DND-41 (cell line): ENCODE measurements around the gene SCNN1B.

Experiments used
- ATAC-seq: fragments of 200-7000 bp; cut with Tn5 transposase; 3 replicates; pipeline ENCODE4 v1.9.1; 2021; ENCODE audit warnings: low read depth; ENCODE audit not compliant: insufficient read depth
- DNase-seq: peaks from one replicate; pipeline ENCODE4 v3.0.0-alpha.2; 2020
- H2AFZ ChIP-seq: 2 replicates; pipeline ENCODE4 v1.6.0; 2012; ENCODE audit warnings: low read depth, low read length
- H3K27ac ChIP-seq: 2 replicates; pipeline ENCODE4 v1.5.1; 2012; ENCODE audit warnings: low read length, inconsistent platforms
- H3K27me3 ChIP-seq: fragments of 200-600 bp; sonication (generic); 2 replicates; pipeline ENCODE4 v1.6.0; 2012; ENCODE audit warnings: low read length, mild to moderate bottlenecking, inconsistent platforms; ENCODE audit not compliant: insufficient read depth, poor library complexity
- H3K36me3 ChIP-seq: 2 replicates; pipeline ENCODE4 v1.5.1; 2012; ENCODE audit warnings: low read length, inconsistent platforms; ENCODE audit not compliant: insufficient read depth
- H3K4me1 ChIP-seq: 2 replicates; pipeline ENCODE4 v1.5.1; 2012; ENCODE audit warnings: mild to moderate bottlenecking, low read length; ENCODE audit not compliant: insufficient read depth
- H3K4me2 ChIP-seq: 2 replicates; pipeline ENCODE4 v1.6.0; 2012; ENCODE audit warnings: mild to moderate bottlenecking, moderate library complexity, low read length, inconsistent platforms; ENCODE audit not compliant: insufficient read depth
- H3K4me3 ChIP-seq, 2 experiments: fragments of 200-600 bp in 1 of 2; shearing (Covaris generic) in 1 of 2; 2 replicates each; pipeline ENCODE4 v1.5.1; 2012 to 2016; ENCODE audit warnings: inconsistent platforms in 2 of 2, low read length in 2 of 2, mild to moderate bottlenecking in 2 of 2, low read depth in 1 of 2, moderate library complexity in 1 of 2
- H3K79me2 ChIP-seq: 2 replicates; pipeline ENCODE4 v1.6.0; 2012; ENCODE audit warnings: low read length, inconsistent platforms; ENCODE audit not compliant: insufficient read depth
- H3K9ac ChIP-seq: 2 replicates; pipeline ENCODE4 v1.6.0; 2012; ENCODE audit warnings: low read depth, mild to moderate bottlenecking, inconsistent platforms, low read length, moderate library complexity
- H3K9me3 ChIP-seq: 2 replicates; pipeline ENCODE4 v1.5.1; 2012; ENCODE audit warnings: low read length, moderate library complexity, mild to moderate bottlenecking, inconsistent platforms; ENCODE audit not compliant: insufficient read depth, severe bottlenecking
- H4K20me1 ChIP-seq: 2 replicates; pipeline ENCODE4 v1.6.0; 2012; ENCODE audit warnings: low read length; ENCODE audit not compliant: insufficient read depth
- EZH2 ChIP-seq: IDR thresholded peaks from 3 replicates; pipeline ENCODE4 v1.6.1; 2012; ENCODE audit warnings: borderline replicate concordance, low read depth, mild to moderate bottlenecking, moderate library complexity, low read length, inconsistent platforms; ENCODE audit not compliant: severe bottlenecking
- TF ChIP-seq, protein P1 (sequence below): IDR thresholded peaks from 2 replicates; pipeline ENCODE4 v1.5.1; 2012; ENCODE audit warnings: borderline replicate concordance, low read length, moderate library complexity, mild to moderate bottlenecking; ENCODE audit not compliant: poor library complexity, severe bottlenecking; ENCODE audit errors: extremely low read depth

The SCNN1B gene

DNA sequence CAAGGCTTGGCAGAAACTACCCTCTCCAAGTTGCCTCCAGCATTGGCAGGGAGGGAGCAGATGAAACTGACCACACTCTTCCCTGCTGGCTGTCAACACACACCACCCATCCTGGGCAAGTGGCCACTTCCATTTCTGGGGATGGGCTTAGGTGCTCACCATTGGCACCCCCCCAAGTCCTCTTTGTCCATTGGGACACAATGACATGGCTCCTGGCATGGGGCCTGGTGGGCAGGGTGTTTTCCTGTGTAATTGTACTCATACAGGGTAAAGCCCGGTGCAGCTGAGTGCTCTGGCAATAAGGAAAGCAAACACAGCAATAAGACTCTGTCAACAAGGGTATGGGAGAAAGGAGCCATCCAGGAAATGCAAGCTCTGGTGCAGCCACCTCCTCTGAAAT lies 22.6 kb downstream of the SCNN1B start:
- Histone ChIP-seq H3K4me1 (no peaks in the 10 kb centered on the region), H3K27ac (no peak overlapping the region), H3K4me3 (no peak overlapping the region), H4K20me1 (no peaks in the 10 kb centered on the region; the same call in 1 of the 2 replicates), H3K79me2 (no peaks in the 10 kb centered on the region), H3K9ac (no peak overlapping the region), H3K4me2 (no peak overlapping the region), H2AFZ (no peak overlapping the region), H3K9me3 (no peaks in the 10 kb centered on the region), H3K27me3 (peaks cover 3% of the 10 kb centered on the region), H3K36me3 (no peaks in the 10 kb centered on the region)
- ATAC-seq, result no peak
- no peak for DNase-seq
- TF ChIP-seq EZH2, result no peak
- TF ChIP-seq, protein P1, sequence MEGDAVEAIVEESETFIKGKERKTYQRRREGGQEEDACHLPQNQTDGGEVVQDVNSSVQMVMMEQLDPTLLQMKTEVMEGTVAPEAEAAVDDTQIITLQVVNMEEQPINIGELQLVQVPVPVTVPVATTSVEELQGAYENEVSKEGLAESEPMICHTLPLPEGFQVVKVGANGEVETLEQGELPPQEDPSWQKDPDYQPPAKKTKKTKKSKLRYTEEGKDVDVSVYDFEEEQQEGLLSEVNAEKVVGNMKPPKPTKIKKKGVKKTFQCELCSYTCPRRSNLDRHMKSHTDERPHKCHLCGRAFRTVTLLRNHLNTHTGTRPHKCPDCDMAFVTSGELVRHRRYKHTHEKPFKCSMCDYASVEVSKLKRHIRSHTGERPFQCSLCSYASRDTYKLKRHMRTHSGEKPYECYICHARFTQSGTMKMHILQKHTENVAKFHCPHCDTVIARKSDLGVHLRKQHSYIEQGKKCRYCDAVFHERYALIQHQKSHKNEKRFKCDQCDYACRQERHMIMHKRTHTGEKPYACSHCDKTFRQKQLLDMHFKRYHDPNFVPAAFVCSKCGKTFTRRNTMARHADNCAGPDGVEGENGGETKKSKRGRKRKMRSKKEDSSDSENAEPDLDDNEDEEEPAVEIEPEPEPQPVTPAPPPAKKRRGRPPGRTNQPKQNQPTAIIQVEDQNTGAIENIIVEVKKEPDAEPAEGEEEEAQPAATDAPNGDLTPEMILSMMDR, result no peak

DNA sequence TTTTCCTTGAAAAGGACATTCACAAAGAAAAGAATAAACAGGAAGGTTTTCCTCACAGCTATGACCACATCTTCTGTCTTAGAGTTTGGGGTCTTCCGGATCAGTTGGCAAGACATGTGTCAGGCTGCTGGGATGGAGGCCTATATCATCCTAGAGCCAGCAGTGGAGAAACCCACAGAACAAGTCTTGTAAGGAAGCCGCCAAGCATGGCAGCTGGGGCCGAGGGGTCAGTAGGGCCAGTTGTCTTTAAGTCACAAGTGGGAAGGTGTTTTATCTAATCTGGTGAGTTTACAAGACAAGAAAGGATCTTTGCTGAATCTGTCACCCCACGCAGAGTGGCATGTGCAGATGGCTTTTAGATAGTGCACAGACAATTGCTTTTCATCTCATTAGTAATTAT lies 25.7 kb downstream of the SCNN1B start:
- Histone ChIP-seq H3K79me2 (no peaks in the 10 kb centered on the region), H3K4me1 (no peaks in the 10 kb centered on the region), H2AFZ (no peak overlapping the region), H3K9ac (no peak overlapping the region), H3K4me2 (no peak overlapping the region), H3K27ac (no peak overlapping the region), H3K9me3 (no peaks in the 10 kb centered on the region), H3K36me3 (no peaks in the 10 kb centered on the region), H3K27me3 (no peaks in the 10 kb centered on the region), H3K4me3 (no peak overlapping the region), H4K20me1 (no peaks in the 10 kb centered on the region)
- DNase-seq, result no peak
- TF ChIP-seq, protein P1, result no peak
- TF ChIP-seq EZH2, result no peak
- no peak for ATAC-seq

DNA sequence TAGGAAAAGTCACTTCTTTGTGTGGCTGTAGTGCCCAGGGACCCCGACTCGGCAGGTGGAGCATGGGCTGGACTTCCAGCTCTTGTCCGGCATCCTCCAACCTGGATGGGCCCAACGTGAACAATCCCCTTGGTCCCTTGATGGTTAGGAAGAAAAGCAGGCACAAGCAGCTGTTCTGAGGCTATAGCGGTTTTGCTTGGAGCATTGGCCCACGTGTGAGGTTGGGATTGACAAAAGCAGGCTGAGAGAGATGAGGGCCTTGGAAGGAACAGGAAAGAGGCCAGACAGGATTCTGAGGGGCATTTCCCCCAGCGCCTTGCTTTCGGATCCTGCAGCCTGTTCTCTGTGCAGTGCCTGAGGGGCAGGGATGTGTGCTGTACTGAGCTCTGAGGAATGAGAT lies 28.1 kb downstream of the SCNN1B start:
- DNase-seq, result no peak
- no peaks in the 10 kb centered on the region for H3K79me2 ChIP-seq
- no peak for ATAC-seq
- H3K9ac ChIP-seq, result no peak overlapping the region
- H3K27ac ChIP-seq, result no peak overlapping the region
- TF ChIP-seq EZH2, result no peak
- TF ChIP-seq, protein P1, result no peak
- H2AFZ ChIP-seq, result no peak overlapping the region
- H4K20me1 ChIP-seq, result no peaks in the 10 kb centered on the region
- H3K4me3 ChIP-seq, result no peak overlapping the region
- H3K27me3 ChIP-seq, result no peaks in the 10 kb centered on the region
- H3K4me1 ChIP-seq, result no peaks in the 10 kb centered on the region
- H3K36me3 ChIP-seq, result no peaks in the 10 kb centered on the region
- no peaks in the 10 kb centered on the region for H3K9me3 ChIP-seq
- no peak overlapping the region for H3K4me2 ChIP-seq

DNA sequence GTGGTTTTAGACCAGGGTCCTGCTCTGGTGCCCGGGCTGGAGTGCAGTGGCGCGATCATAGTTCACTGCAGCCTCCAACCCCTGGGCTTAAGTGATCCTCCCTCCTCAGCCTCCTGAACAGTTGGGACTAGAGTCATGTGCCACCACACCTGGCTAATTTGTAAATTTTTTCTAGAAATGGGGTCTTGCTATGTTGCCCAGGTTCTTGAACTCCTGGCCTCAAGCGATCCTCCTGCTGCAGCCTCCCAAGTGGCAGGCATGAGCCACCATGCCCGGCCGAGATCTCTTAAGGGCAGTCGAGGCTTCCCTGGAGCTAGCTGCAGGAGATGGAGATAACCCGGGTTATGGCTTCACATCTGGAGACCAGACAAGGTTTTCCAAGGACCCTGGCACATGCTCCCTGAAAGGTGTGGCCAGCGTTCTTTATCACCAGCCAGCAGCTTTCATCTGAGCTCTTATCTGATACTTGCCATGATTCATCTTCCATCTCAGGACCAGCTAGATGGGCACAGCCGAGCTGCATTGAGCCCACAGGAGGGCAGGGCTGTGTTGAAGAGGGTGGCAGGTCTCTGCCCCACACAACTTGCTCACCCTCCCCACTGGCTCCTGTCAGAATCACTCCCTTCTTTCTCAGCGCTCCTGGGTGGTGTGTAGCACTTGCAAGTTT lies 28.6 kb downstream of the SCNN1B start:
- no peak overlapping the region for H3K4me3 ChIP-seq
- DNase-seq (no peak), ATAC-seq (no peak)
- no peaks in the 10 kb centered on the region for H3K79me2 ChIP-seq
- H3K36me3 ChIP-seq, result no peaks in the 10 kb centered on the region
- no peaks in the 10 kb centered on the region for H3K4me1 ChIP-seq
- H3K27me3 ChIP-seq, result no peaks in the 10 kb centered on the region
- TF ChIP-seq, protein P1, result no peak
- no peak for TF ChIP-seq EZH2
- H3K4me2 ChIP-seq, result no peak overlapping the region
- no peaks in the 10 kb centered on the region for H3K9me3 ChIP-seq
- H2AFZ ChIP-seq, result no peak overlapping the region
- H4K20me1 ChIP-seq, result no peaks in the 10 kb centered on the region
- no peak overlapping the region for H3K9ac ChIP-seq
- H3K27ac ChIP-seq, result no peak overlapping the region
